VCaP (cell line): ENCODE results near the gene PALM.
"Not testable (repeated sequence)": the region's sequence is repeated elsewhere in the genome, so short reads cannot be mapped to it uniquely, and the experiment has no call there.

ENCODE experiments used
- H3K27ac ChIP-seq: fragments of 450-650 bp; 2 replicates; pipeline ENCODE4 v1.5.1; 2017
- CTCF ChIP-seq: fragments of 450-650 bp; conservative IDR thresholded peaks from 2 replicates; pipeline ENCODE4 v1.5.1; 2017; ENCODE audit warnings: mild to moderate bottlenecking, moderate library complexity

Gene PALM

GRCh38 chr19:690203-690602 lies 18.5 kb upstream of the PALM start:
- no peak for TF ChIP-seq CTCF
- H3K27ac ChIP-seq, result no peak overlapping the region

- no peak overlapping the region for H3K27ac ChIP-seq
- TF ChIP-seq CTCF, result no peak
These were observed 14.0 kb upstream of the PALM start for GRCh38 chr19:694481-695351.

DNA sequence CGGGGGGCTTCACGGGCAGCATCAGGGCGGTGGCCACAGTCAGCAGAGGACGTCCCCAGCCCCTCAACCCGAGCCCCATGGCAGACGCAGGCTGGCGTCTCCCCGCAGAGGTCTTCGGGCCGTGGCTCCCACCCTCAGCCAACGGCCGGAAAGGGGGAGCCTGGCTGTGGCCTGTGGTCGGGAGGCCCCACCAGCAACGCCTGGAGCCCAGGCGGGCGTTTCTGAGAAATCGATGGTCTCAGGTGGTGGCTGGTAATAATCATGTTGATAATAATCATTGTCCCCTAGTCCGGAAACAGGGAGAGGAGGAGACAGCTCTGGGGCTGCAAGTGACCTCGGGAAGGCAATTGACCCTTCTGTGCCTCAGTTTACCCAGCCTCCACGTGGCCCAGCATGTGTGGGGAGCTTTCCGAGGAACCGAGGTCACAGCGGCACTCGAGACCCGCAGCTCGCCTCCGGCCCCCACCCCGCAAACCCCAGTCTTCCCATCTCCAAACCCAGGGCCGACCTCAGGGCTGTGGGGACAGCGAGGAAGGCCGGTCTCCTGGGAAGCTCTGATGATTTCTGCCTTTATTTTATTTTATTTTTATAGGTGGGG lies 13.3 kb upstream of the PALM start, which contains the start of gene PRSS57:
PRSS57 (minus strand) TSS at position 101 of the 598 bp plus-strand sequence; CDS start at position 79, 22 bp downstream.
- no peak within 1 kb of the TSS for H3K27ac ChIP-seq
- no peak for TF ChIP-seq CTCF

GRCh38 chr19:698529-698928 lies 10.2 kb upstream of the PALM start:
- H3K27ac ChIP-seq, result not testable (repeated sequence)

- not testable (repeated sequence) for H3K27ac ChIP-seq
These were observed 8.8 kb upstream of the PALM start for GRCh38 chr19:699885-700284.

DNA sequence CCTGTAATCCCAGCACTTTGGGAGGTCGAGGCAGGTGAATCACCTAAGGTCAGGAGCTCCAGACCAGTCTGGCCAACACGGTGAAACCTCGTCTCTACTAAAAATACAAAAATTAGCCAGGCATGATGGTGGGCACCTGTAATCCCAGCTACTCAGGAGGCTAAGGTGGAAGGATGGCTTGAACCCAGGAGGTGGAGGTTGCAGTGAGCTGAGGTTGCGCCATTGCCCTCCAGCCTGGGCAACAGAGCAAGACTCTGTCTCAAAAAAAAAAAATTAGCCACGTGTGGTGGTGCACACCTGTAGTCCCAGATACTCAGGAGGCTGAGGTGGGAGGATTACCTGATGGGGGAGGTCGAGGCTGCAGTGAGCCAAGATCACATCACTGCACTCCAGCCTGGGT lies 5.9 kb upstream of the PALM start:
- H3K27ac ChIP-seq, result not testable (repeated sequence)

GRCh38 chr19:703329-703650 lies 5.4 kb upstream of the PALM start:
- no peak overlapping the region for H3K27ac ChIP-seq
- TF ChIP-seq CTCF, result no peak

DNA sequence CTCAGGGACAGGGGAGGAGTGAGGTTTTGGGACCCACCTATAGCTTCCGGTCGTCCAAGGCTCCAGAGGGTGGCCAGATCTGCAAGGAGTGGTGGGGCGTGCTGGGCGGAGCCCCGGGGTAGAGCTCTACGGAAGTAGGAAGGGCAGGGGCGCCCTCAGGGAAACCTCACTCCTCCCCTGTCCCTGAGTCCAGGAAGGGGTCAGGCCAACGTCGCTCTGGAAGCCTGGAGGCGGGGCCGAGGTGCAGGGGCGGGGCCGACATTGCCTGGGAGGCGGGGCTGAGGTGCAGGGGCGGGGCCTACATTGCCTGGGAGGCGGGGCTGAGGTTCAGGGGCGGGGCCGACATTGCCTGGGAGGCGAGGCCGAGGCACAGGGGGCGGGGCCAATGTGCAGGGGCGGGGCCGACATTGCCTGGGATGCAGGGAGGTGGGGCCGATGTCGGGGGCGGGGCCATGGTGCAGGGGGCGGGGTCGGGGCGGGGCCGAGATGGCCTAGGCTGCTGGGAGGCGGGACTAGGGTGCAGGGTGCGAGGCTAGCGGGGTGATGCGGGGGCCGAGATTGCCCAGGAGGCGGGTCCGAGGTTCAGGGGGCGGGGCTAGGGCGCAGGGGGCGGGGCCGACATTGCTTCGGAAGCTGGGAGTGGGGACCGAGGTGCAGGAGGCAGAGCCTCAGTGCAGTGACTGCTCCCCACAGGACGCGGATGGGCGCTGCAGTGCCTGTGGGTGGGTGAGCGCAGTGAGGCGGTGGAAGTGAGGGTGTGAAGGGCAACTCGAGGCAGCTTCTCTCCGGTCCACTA lies 4.9 kb upstream of the PALM start:
- H3K27ac ChIP-seq, result no peak overlapping the region
- TF ChIP-seq CTCF, result no peak

GRCh38 chr19:704447-704741 lies 4.3 kb upstream of the PALM start:
- H3K27ac ChIP-seq, result no peak overlapping the region
- no peak for TF ChIP-seq CTCF
